HG03060 (cell line): ENCODE results near the gene PIGQ.

Experiments used
- ATAC-seq: cut with Tn5 transposase; IDR thresholded peaks from one replicate; pipeline ENCODE4 v1.9.1; 2021; ENCODE audit warnings: low read depth, moderate number of reproducible peaks; ENCODE audit not compliant: unreplicated experiment

The PIGQ gene

GRCh38 chr16:566475-567372 is 3.0 kb upstream of the PIGQ start, which contains the start of gene NHLRC4:
Gene NHLRC4, plus strand, starts transcription at chr16:567005. Its CDS starts 1,043 bp downstream, at chr16:568048.
- ATAC-seq = no peak

DNA sequence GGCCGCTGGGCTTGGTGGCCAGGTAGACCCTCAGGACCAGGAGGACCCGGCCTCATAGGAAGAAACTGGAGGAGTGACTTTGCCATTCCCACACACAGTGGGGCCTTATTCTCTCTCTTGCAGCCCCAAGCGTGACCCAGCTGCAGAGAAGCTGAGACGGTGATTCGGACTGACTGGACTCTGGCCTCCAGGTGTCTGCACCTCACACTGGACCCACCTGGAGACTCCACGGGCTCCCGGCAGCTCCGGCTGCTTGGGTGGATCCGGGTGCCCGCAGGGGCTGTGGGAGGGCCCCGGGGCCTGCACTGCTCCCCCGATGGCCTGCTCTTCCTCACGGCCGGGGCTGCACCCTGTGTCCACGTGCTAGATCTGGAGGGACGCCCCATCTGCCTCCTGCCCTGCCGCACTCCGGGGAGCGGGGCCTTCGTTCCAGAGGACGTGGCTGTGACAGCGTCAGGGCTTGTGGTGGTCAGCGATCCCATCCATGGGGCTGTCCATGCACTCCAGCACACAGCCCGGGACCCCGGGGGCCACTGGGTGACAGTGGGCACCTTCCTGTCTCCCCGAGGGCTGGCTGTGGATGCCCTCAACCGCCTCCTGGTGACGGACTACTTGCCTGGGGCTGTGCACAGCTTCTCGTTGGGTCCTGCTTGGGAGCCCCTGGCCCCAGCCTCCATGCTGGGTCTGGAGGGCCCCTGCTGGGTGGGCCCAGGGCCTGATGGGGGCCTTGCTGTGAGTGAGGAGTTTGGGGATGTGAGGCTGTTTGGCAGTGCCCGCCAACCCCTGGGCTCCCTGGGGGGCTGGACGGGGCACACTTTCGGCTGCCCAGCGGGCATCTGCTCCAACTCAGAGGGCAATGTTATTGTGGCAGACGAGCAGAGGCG is 2.2 kb upstream of the PIGQ start:
- no peak for ATAC-seq

- no peak for ATAC-seq
Observed at GRCh38 chr16:568401-569258, 1.1 kb upstream of the PIGQ start.

DNA sequence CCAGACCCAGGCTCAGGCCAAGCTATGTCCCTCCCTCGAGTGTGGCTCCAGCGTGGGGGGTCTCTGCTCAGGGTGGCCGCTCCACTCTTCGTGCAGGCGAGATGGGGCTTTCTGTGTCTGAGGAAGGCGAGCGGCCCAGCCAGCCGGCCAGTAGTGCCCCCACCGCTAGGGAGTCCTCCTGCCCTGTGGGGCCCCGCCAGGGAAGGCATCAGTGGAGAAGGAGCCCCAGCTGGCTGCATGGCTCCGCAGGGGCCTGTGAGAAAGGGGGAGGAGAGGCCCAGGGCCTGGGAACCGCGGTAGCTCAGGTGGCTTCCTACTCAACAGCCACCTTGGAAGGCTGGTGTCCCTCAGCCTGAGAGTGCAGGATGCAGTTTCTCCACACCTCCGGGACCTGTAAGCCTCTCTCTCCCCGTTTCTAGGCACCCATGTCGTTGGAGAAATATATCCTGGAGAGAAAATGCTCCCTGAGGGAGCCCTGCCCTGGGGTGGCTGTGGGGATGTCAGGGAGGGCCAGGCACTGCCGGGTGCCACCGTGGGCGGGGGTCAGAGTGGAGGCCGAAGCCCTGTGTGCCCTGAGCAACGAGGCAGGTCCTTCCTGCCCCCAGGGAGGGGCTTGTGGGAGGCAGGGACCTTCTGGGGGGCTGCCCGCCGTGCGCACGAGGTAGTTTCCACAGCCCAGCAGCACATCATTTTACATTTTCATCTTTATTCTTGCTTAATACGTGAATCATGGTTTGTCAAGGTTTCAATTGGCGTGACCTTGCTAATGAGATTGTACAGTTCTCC is 3.3 kb downstream of the PIGQ start:
- no peak for ATAC-seq

GRCh38 chr16:574021-574760 is 4.4 kb downstream of the PIGQ start:
- ATAC-seq = no peak

GRCh38 chr16:575354-576196 is 5.8 kb downstream of the PIGQ start:
- no peak for ATAC-seq

GRCh38 chr16:576197-576822 is 6.5 kb downstream of the PIGQ start:
- ATAC-seq = no peak

- ATAC-seq = no peak
Observed at GRCh38 chr16:576823-577201, 7.0 kb downstream of the PIGQ start.

DNA sequence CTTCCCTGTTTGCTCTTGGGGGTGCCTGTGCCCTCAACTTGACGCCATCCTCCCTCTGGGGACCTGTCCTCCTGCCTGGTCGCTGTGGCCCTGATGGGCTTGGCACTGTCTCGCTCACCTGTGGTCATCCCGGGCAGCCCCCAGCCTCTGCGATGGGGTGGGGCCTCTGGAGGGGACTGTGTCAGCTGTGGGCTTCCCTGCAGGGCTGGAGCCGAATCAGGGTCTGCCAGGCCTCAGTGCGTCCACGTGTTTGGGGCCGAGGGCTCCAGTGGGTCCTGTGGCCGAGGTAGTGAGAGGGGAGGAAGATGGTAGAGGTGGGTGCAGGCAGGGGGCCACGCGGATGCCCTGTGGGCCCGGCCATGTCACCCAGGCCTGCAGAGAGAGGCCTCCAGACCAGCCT is 8.0 kb downstream of the PIGQ start:
- no peak for ATAC-seq

DNA sequence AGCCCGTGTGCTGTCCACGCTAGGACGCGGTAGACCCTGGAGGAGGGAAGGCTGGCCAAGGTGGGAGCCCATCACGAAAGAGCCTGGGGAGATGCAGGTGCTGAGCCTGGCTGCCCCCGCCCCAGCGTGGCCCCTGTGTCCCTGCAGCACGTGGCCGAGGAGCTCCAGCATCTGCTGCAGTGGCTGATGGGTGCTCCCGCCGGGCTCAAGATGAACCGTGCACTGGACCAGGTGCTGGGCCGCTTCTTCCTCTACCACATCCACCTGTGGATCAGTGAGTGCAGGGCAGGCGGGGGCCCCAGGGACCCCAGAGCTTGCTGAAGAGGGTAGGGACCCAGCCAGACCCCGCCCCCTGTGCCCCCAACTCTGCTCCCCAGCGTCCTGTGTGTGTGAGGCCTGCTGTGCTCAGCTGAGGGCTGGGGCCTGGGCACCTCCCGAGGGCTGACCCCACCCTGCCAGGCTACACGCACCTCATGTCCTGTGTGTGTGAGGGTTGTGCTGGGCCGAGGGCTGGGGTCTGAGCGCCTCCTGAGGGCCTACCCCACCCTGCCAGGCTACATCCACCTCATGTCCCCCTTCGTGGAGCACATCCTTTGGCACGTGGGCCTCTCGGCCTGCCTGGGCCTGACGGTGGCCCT is 8.6 kb downstream of the PIGQ start:
- no peak for ATAC-seq

DNA sequence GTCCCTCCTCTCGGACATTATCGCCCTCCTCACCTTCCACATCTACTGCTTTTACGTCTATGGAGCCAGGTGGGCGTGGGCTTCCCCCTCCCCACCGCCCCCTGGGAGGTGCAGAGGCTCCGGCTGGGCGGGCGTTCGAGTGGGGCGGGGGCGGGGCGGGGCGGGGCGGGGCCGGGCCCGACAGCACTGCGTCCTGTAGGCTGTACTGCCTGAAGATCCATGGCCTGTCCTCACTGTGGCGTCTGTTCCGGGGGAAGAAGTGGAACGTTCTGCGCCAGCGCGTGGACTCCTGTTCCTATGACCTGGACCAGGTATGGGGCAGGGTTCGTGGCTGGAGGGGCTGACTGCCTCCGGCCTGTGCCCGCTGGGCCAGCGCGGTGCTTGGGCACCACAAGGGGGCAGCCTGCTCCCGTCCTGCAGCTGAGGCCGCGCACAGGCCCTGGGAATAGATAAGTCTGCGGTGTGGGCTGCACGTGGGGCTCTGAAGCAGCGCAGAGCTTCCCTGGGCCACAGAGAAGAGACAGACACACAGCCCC is 9.2 kb downstream of the PIGQ start:
- ATAC-seq = no peak

- no peak for ATAC-seq
Observed at GRCh38 chr16:580141-580945, 10.6 kb downstream of the PIGQ start.

GRCh38 chr16:580946-581498 is 11.3 kb downstream of the PIGQ start:
- no peak for ATAC-seq

DNA sequence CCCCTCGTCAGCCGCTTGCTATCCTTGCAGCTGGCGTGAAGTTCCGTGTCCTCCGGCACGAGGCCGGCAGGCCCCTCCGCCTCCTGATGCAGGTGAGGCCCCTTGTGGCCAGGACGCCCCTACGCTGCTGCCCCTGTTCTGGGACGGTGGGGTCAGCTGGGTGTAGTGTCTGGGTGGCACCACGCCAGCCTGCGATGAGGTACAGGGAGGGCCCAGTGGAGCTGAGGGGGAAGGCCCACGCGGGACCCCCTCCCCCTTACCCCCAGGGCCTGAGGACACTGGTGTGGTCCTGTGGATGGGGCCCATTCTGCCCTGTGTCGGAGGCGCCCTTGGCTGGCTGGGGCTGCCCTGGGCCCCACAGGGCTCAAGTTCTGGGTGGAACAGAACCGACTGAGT is 12.4 kb downstream of the PIGQ start:
- no peak for ATAC-seq

- ATAC-seq = no peak
Observed at GRCh38 chr16:582614-583331, 13.0 kb downstream of the PIGQ start.
